Measurements from ENCODE around the gene LRRC8D.

Gene LRRC8D

DNA sequence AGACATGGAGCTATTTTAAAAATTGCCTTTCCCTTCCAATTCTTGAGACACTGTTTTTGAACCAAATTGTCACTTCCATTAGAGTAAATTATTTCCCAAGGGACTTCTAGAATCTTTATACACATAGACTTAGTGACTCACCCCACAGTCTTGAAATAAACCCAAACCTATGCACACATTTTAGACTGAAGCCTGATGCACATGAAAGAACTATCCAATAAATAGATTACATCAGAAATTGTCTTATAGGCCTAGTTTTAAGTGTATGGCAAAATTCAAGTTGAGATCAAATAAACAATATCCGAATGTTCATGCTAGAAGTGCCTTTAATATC, 141.9 kb downstream of the LRRC8D start:
- Histone ChIP-seq H3K27me3 (ENCODE audit: insufficient read depth, low read length, poor library complexity, severe bottlenecking) (no peaks in the 10 kb centered on the region), H3K79me2 (ENCODE audit: insufficient read depth, low read length) (no peaks in the 10 kb centered on the region), H3K36me3 (ENCODE audit: insufficient read depth, low read length) (no peaks in the 10 kb centered on the region), H3K9me2 (replicated peaks; ENCODE audit: low read depth, low read length) (no peaks in the 10 kb centered on the region), H3F3A (ENCODE audit: low read depth) (no peaks in the 10 kb centered on the region), H3K4me3 (ENCODE audit: low read length, poor library complexity, severe bottlenecking) (no peak overlapping the region), H2AFZ (ENCODE audit: low read length) (no peak overlapping the region), H3K9me3 (ENCODE audit: insufficient read depth, low read depth, low read length) (0 out of 2 replicates have a peak, but pooled peaks cover 2% of the 10 kb centered on the region), H3K9ac (ENCODE audit: low read depth, low read length, poor library complexity, severe bottlenecking) (no peak overlapping the region), H4K20me1 (ENCODE audit: insufficient read depth, low read length, poor library complexity, severe bottlenecking) (no peaks in the 10 kb centered on the region), H3K4me2 (ENCODE audit: low read depth, low read length, poor library complexity, severe bottlenecking) (peak overlapping the region; percentile 56), H3K4me1 (ENCODE audit: insufficient read depth, low read length, poor library complexity, severe bottlenecking) (peaks cover 20% of the 10 kb centered on the region)
- no peak for TF ChIP-seq EZH2phosphoT487 (IDR thresholded peaks at IDR 0.05; ENCODE audit: borderline replicate concordance)
- TF ChIP-seq, protein P1, sequence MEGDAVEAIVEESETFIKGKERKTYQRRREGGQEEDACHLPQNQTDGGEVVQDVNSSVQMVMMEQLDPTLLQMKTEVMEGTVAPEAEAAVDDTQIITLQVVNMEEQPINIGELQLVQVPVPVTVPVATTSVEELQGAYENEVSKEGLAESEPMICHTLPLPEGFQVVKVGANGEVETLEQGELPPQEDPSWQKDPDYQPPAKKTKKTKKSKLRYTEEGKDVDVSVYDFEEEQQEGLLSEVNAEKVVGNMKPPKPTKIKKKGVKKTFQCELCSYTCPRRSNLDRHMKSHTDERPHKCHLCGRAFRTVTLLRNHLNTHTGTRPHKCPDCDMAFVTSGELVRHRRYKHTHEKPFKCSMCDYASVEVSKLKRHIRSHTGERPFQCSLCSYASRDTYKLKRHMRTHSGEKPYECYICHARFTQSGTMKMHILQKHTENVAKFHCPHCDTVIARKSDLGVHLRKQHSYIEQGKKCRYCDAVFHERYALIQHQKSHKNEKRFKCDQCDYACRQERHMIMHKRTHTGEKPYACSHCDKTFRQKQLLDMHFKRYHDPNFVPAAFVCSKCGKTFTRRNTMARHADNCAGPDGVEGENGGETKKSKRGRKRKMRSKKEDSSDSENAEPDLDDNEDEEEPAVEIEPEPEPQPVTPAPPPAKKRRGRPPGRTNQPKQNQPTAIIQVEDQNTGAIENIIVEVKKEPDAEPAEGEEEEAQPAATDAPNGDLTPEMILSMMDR (conservative IDR thresholded peaks at IDR 0.05; ENCODE audit: low read length) = no peak

DNA sequence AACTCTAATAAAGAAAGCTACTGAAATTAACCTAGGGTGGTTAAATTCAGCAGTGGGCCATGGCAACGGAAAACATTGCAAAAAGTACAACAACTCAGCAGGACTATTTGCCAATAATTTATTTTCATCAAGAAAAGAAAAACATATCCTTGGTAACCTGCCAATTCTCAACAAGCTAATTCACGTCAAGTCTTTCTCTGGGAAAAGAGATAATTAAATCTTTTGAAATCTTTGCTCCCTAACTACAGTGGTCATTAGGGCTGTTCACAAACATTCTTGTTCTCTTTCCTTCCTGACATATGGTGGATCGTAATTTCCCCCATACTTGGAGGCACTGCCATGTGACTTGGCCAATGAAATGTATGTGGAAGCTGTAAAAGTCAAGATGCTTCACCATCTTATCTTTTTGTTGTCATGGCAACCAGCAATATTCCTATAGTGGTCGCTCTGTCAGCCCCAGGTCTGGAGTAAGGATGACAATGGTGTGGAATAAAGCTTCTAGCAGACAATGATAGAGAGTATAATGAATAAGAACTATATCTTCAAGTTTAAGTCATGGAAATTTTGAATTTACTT, 144.4 kb downstream of the LRRC8D start:
- H3K36me3 ChIP-seq (ENCODE audit: insufficient read depth, low read length) = no peaks in the 10 kb centered on the region
- no peak overlapping the region for H3K4me3 ChIP-seq (ENCODE audit: low read length, poor library complexity, severe bottlenecking)
- H3K79me2 ChIP-seq (ENCODE audit: insufficient read depth, low read length) = no peaks in the 10 kb centered on the region
- H4K20me1 ChIP-seq (ENCODE audit: insufficient read depth, low read length, poor library complexity, severe bottlenecking) = no peaks in the 10 kb centered on the region
- H3K4me2 ChIP-seq (ENCODE audit: low read depth, low read length, poor library complexity, severe bottlenecking) = no peak overlapping the region
- TF ChIP-seq, protein P1 (conservative IDR thresholded peaks at IDR 0.05; ENCODE audit: low read length) = no peak
- TF ChIP-seq EZH2phosphoT487 (IDR thresholded peaks at IDR 0.05; ENCODE audit: borderline replicate concordance) = no peak
- no peaks in the 10 kb centered on the region for H3K9me2 ChIP-seq (replicated peaks; ENCODE audit: low read depth, low read length)
- H3K4me1 ChIP-seq (ENCODE audit: insufficient read depth, low read length, poor library complexity, severe bottlenecking) = peaks cover 18% of the 10 kb centered on the region
- no peaks in the 10 kb centered on the region for H3F3A ChIP-seq (ENCODE audit: low read depth)
- no peaks in the 10 kb centered on the region for H3K9me3 ChIP-seq (ENCODE audit: insufficient read depth, low read depth, low read length)
- H3K27me3 ChIP-seq (ENCODE audit: insufficient read depth, low read length, poor library complexity, severe bottlenecking) = no peaks in the 10 kb centered on the region
- H2AFZ ChIP-seq (ENCODE audit: low read length) = no peak overlapping the region
- no peak overlapping the region for H3K9ac ChIP-seq (ENCODE audit: low read depth, low read length, poor library complexity, severe bottlenecking)

DNA sequence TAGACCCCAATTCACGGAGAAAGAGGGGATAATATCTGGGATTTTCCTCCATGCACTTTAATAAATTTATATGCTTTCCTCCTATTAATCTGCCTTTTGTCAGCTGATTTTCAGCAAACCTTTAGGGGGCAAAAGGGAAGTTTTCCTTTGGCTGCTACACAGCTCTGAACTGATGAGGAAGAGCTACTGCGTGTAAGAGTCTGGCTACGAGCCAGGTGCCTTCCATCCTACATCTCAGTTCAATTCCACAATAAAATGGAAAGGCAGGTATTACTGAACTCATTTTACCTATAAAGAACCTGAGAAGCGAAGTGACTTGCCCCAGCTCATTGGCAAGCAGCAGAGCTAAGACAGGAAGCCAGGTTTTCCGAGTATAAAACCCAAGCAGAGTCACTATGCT, 145.8 kb downstream of the LRRC8D start:
- H3K79me2 ChIP-seq (ENCODE audit: insufficient read depth, low read length) = no peaks in the 10 kb centered on the region
- peaks cover 18% of the 10 kb centered on the region for H3K4me1 ChIP-seq (ENCODE audit: insufficient read depth, low read length, poor library complexity, severe bottlenecking)
- no peak overlapping the region for H3K9ac ChIP-seq (ENCODE audit: low read depth, low read length, poor library complexity, severe bottlenecking)
- H3F3A ChIP-seq (ENCODE audit: low read depth) = no peaks in the 10 kb centered on the region
- no peaks in the 10 kb centered on the region for H4K20me1 ChIP-seq (ENCODE audit: insufficient read depth, low read length, poor library complexity, severe bottlenecking)
- no peak overlapping the region for H3K4me3 ChIP-seq (ENCODE audit: low read length, poor library complexity, severe bottlenecking)
- TF ChIP-seq EZH2phosphoT487 (IDR thresholded peaks at IDR 0.05; ENCODE audit: borderline replicate concordance) = no peak
- TF ChIP-seq, protein P1 (conservative IDR thresholded peaks at IDR 0.05; ENCODE audit: low read length) = no peak
- no peaks in the 10 kb centered on the region for H3K27me3 ChIP-seq (ENCODE audit: insufficient read depth, low read length, poor library complexity, severe bottlenecking)
- no peaks in the 10 kb centered on the region for H3K9me3 ChIP-seq (ENCODE audit: insufficient read depth, low read depth, low read length)
- H3K36me3 ChIP-seq (ENCODE audit: insufficient read depth, low read length) = no peaks in the 10 kb centered on the region
- no peak overlapping the region for H2AFZ ChIP-seq (ENCODE audit: low read length)
- H3K9me2 ChIP-seq (replicated peaks; ENCODE audit: low read depth, low read length) = no peaks in the 10 kb centered on the region
- H3K4me2 ChIP-seq (ENCODE audit: low read depth, low read length, poor library complexity, severe bottlenecking) = no peak overlapping the region
